HG02938 (cell line): ENCODE data around the gene KNTC1.
"Not testable (repeated sequence)": the region's sequence is repeated elsewhere in the genome, so short reads cannot be mapped to it uniquely, and the experiment has no call there.

Experiments
- ATAC-seq: cut with Tn5 transposase; IDR thresholded peaks from one replicate; pipeline ENCODE4 v1.9.1; 2021; ENCODE audit warnings: mild to moderate bottlenecking, moderate library complexity; ENCODE audit not compliant: unreplicated experiment

Gene KNTC1

DNA sequence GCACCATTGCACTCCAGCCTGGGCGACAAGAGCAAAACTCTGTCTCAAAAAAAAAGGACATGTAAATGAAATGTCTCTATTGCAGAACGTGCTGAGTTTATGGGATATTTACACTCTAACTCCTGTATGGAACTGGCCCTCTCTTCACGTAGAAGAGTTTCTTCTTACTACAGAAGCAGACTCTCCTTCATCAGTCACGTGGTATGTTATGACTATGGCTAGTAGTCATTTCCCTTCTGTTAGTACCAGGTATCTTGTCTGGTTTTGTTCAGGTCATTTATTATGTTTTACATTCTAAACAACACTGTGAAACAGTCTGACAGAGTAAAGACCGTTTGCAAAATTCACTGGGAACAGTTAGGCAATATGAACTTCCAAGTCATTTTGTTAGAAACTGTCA lies 20.3 kb downstream of the KNTC1 start:
- ATAC-seq, result no peak

DNA sequence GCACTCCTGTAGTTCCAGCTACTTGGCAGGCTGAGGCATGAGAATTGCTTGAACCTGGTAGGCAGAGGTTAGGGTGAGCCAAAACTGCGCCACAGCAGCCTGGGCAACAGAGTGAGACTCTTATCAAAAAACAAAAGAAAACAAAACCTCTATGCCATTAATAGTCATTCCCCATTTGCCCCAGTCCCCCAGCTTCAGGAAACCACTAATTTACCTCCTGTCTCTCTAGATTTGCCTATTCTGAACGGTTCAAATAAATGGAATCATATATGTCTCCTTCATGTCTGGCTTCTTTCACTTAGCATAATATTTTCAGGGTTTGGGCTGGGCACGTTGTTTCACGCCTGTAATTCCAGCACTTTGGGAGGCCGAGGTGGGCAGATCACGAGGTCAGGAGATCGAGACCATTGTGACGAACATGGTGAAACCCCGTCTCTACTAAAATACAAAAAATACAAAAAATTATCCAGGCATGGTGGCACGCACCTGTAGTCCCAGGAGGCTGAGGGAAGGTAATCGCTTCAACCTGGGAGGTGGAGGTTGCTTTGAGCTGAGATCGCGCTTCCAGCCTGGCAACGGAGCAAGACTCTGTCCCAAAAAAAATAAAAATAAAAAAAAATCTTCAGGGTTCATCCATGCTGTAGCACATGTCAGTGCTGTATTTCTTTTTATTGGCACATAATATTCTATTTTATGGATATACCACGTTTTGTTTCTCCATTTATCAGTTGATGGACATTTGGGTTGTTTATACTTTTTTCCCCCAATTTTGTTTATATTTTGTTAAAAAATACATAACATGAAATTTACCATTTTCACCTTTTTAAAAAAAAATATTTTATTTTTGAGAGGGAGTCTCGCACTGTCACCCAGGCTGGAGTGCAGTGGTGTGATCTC lies 31.9 kb downstream of the KNTC1 start:
- ATAC-seq, result peak; percentile 45

DNA sequence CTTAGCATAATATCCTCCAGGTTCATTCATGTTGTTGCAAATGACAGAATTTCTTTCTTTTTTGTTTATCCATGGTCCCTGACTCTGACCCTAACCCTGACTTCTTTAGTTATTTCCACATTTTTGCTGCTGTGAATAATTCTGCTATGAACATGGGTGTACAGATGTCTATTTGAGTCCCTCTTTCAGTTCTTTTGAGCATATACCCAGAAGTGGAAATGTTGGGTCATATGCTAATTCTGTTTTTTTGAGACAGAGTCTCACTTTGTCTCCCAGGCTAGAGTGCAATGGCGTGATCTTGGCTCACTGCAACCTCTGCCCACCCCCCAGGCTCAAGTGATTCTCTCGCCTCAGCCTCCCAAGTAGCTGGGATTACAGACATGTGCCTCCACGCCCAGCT lies 33.1 kb downstream of the KNTC1 start:
- ATAC-seq, result no peak

DNA sequence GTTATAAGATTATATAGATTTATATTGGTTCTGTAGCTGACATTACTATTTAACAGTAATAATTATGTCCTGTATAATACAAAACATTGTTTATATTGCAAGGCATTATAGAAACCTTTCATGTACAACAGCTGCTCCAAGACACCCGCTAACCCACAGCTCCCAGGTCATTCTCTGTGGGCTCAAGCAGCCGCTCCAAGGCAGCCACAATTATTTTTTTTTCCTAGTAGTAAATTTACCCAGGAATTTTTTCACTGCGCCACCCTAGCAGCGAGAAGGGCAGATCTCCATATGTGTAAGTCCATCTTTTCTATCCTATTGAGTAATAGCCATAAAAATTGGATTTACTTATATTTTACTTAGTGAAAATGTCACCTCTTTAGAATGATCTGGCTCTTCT lies 36.3 kb downstream of the KNTC1 start:
- ATAC-seq, result no peak

DNA sequence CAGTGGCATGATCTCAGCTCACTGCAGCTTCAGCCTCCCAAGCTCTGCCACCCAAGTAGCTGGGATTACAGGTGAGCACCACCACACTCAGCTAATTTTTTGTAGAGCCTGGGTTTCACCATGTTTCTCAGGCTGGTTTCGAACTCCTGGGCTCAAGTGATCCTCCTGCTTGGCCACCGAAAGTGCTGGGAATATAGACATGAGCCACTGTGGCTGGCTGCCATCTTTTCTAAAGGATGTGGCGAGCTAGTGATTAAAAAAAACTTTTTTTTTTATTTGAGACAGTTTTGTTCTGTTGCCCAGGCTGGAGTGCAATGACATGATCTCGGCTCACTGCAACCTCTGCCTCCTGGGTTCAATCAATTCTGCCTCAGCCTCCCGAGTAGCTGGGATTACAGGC lies 39.8 kb downstream of the KNTC1 start:
- not testable (repeated sequence) for ATAC-seq

DNA sequence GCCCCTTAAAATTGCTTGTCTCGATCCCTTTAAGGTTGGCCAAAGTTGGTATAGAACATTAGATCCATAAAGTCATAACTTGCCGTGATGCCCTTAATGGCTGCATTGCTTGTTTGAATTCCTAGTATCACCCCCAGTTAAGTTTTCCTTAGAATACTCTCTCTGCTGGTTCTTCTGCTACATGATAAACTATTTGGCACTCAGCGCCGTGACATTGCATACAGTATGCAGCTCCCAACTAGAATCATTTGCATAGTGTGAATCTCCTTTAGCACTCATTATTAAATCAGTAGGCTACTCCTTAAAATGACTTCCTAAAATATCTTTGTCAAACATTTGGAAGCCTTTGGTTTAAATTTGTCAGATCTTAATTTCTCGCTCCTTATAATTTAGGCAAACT lies 42.2 kb downstream of the KNTC1 start:
- no peak for ATAC-seq

DNA sequence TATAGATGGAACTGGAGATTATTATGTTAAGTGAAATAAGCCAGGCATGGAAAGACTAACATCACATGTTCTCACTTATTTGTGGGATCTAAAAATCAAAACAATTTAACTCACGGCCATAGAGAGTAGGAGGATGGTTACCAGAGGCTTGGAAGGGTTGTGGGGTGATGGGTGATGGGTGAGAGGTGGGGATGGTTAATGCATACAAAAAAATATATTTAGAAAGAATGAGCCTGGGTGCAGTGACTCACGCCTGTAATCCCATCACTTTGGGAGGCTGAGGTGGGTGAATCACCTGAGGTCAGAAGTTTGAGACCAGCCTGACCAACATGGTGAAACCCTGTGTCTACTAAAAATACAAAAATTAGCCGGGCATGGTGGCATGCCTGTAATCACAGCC lies 43.0 kb downstream of the KNTC1 start:
- ATAC-seq, result not testable (repeated sequence)

DNA sequence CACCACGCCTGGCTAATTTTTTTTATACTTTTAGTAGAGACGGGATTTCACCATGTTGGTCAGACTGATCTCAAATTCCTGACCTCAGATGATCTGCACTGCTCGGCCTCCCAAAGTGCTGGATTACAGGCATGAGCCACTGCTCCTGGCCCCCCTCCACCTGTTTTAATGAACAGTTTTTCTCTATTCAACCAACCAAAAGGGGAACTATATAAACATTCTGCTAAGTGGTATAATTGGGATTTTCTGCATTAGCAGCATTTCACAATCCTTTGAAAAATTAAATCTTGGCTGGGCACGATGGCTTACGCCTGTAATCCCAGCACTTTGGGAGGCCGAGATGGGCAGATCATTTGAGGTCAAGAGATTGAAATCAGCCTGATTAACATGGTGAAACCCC lies 44.8 kb downstream of the KNTC1 start:
- no peak for ATAC-seq

DNA sequence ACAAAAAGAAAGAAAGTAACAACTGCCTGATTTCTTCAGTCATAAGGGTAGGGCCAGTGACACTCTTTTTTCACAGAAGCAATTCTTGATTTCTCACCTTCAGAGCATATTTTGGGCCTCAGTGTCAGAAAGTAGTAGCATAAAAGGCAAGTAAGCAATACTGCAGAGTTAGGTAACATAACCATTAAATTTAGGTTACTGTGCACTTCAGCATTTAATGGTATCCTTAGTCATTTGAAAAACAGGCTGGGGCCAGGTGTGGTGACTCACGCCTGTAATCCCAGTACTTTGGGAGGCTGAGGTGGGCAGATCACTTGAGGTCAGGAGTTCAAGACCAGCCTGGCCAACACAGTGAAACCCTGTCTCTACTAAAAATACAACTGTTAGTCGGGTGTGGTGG lies 56.2 kb downstream of the KNTC1 start:
- not testable (repeated sequence) for ATAC-seq

DNA sequence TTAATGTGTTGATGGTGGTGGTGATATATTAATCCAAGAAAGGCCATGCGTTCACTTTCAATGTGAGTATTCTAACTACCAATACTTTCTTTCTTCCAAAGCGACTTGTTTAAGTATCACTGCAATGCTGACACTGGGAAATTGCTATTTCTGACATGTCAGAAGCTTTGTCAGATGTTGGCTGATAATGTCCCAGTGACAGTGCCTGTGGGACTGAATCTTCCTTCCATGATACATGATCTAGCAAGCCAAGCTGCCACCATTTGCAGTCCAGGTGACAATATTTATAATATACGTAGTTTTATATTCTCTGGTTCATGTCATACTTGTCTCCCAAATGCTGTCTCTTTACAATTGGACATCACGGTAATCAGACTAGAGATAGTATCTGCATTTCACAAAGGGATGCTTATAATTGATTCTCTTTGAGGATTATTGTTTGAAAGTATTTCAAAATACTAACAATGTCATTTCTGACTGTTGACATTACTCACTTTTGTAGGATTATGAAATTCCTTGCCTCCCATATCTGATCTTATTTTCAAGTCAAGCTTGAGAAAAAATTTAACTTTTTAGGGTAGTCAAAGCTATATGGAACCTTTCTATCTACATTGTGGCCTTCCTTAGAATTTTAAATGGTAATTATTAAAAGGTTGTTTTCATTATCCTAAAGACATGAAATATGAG lies 57.3 kb downstream of the KNTC1 start:
- no peak for ATAC-seq

DNA sequence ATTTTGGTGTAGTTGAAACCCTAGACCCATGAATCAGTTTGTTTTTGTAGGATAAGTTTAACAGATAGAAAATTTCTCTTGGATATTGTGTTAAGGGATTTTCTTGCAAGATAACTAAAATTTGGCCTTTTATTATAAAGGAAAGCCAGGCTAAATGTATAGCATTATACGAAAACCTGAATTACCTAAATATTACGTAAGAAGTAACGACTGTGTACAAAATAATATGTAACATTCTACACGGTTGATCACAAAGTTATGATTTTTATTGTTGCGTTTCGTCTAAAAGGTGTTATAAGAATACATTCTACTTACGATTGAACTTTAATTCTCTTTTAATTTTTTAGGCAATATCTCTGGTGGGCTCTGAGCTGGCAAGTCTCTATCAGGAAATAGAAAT lies 63.9 kb downstream of the KNTC1 start:
- no peak for ATAC-seq

DNA sequence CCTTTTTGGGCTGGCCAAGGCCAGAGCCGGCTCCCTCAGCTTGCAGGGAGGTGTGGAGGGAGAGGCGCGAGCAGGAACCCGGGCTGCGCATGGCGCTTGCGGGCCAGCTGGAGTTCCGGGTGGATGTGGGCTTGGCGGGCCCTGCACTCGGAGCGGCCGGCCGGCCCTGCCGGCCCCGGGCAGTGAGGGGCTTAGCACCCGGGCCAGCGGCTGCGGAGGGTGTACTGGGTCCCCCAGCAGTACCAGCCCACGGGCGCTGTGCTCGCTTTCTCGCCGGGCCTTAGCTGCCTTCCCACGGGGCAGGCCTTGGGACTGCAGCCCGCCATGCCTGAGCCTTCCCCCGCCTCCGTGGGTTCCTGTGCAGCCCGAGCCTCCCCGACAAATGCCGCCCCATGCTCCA lies 64.9 kb downstream of the KNTC1 start:
- ATAC-seq, result not testable (repeated sequence)

DNA sequence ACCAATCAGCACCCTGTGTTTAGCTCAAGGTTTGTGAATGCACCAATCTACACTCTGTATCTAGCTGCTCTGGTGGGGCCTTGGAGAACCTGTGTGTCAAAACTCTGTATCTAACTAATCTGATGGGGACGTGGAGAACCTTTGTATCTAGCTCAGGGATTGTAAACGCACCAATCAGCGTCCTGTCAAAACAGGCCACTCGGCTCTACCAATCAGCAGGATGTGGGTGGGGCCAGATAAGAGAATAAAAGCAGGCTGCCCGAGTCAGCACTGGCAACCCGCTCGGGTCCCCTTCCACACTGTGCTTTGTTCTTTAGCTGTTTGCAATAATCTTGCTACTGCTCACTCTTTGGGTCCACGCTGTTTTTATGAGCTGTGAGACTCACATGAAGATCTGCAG lies 65.5 kb downstream of the KNTC1 start:
- not testable (repeated sequence) for ATAC-seq

DNA sequence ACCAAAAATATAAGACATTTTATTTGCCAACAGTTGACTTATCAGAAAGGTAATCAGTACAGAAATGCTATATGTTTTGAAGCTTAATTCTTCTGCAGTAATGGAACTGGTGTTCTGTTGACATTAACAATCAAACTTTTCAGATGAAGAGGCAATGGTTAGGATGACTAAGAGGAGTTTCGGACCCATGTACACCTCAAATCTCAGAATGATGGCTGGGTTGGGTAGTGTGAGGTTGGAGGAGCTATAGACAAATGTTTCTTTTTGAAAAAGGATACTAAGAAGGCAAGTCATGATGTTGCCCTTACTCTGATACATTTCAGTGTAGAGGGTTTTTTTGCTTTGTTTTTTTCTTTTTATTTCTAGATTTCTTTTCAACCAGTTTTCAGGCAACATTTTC lies 66.9 kb downstream of the KNTC1 start:
- ATAC-seq, result no peak

DNA sequence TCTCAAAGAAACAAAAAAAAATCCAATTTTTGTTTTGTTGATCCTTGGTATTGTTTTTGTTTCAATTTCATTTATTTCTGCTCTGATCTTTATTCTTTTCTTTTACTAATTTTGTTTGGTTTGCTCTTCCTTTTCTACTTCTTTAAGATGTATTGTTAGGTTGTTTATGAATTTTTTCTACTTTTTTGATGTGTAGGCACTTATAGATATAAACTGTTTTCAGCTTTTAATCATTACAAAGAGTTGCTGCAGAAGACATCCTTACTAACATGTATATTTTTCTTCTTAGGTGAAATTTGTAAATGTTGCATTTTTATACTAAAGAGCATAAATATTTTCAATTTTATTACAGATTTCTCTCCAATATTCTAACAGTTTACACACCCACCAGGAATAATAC lies 69.8 kb downstream of the KNTC1 start:
- ATAC-seq, result no peak

DNA sequence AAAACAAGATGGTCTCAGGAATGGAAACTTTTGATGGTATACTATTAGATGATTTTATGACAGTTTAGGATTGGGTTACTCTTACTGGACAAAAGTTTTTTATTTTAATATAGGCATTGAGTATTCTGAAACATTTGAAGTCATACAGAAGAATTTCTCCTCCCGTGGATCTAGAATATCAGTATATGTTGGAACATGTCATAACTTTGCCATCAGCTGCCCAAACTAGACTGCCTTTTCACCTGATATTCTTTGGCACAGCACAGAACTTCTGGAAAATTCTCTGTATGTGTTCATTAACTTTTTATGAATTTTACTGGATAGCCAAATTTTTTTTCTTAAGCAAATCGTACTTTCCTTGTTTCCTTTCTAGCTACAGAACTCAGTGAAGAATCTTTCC lies 75.4 kb downstream of the KNTC1 start:
- no peak for ATAC-seq

DNA sequence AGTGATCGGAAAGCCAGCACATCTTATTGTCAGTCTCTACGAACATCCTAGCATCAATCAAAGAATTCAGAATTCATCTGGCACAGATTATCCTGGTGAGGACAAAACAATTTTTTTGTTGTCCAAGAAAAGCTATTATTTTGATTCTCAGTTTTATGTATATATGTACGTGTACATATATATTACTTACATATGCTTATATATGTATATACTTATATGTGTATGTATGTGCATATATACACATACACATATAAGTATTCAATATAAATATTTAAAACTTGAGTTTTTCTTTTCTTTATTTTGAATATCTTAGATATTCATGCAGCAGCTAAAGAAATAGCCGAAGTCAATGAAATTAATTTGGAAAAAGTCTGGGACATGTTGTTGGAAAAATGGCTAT lies 77.9 kb downstream of the KNTC1 start:
- ATAC-seq, result no peak

DNA sequence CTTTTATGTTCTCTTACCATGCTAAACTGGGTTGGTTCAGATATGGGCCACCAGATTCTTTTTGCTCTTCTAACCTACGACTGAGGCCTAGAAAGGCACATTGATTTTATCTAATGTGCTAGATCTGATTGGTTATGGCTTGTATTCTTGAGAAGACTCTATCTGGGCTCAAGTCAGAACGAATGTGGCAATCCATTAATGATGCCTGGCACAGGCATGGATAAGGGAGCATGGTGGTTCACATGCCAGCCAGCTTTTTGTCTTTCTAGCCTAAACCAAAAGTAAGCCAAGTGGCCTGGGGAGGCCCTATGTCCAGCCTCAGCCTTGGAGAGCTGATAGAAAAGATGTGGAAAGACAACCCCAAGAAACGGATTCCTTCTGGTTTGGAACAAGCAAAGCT lies 82.7 kb downstream of the KNTC1 start:
- ATAC-seq, result no peak

DNA sequence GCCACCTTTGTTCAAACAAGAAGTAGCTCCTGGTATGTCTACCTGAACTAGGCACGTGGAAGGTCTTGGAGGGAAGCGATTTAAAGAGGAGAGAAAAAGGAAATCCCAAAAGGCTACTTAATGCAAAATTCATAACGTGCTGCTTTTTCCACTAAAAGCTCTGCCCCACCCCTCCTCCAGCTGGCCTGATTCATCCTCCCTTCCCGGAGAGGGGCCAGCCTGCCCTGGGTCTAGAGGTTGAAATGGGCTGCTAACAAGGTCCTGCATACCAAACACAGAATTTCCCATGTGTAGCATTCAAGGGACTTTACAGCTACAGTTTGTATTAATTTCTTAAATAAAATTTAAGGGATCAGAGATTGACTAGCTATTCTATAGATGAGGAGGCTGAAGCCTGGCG lies 83.2 kb downstream of the KNTC1 start:
- no peak for ATAC-seq

DNA sequence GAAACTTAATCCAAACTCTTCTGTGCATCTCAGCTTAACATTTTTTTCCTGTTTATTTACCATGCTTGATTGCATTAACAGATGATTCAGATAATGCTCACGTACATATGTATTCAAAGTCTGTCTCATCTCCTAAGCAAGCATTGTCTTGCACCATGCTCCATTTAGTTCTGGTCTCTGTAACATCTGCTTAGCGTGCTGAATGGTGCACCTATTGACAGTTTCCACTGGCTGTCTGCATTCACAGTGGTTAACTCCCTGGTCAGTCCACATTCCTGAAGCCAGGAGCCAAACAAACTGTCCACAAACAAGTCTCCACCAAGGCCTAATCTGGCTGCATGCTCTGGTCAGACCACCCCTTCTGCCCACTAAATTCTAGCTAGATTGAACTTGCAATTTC lies 83.9 kb downstream of the KNTC1 start:
- ATAC-seq, result no peak

DNA sequence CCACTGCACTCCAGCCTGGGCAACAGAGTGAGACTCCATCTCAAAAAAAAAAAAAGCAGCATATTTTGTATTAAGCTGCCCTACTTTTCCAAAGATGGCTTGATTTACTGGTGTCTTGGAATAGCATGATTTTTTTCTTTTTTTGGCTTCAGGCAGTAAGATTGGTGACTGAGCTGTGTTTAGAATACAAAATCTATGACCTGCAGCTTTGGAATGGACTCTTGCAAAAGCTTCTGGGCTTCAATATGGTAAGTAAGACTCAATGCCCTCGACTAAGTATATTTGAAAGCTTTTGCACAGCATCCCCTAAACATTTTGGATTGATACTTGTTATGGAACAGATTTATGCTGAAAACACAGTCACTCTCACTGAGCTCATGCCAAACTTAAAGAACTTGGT lies 87.8 kb downstream of the KNTC1 start:
- no peak for ATAC-seq

DNA sequence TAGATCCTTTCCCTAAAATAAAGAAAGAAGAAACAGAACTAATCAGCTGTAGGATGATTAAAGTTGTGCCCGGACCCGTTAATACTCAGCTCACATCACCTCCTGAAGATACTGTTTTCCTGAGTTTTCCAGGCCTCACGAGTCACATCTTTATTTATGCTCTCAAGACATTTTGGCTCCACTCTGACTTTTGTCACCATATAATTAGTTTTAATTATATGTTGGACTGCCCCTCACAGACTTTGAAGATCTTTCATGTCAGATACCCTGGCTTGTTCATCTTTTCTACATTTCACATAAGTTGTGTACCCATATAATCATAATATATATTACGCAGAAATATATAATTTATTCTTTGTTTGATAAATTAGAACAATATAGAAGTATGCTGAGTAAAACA lies 88.7 kb downstream of the KNTC1 start:
- ATAC-seq, result no peak
